K562 (cell line): ENCODE measurements around the gene PRRT1. TPM values are rescaled to one million over a fixed set of nuclear protein-coding genes. Genes with fewer than 3 reads are reported as not detected.

Experiments used
- ATAC-seq: fragments of 200-7000 bp; cut with Tn5 transposase; 3 replicates; pipeline ENCODE4 v1.9.1; 2020; ENCODE audit warnings: moderate library complexity
- BruUV-seq: library from RNA; stranded (reverse); fragments of 400-500 nt; replicated peaks from 2 replicates; lab custom pipeline; 2021; lab: Mats Ljungman, UMichigan
- CTCF ChIA-PET: fragments of 300-600 bp; formaldehyde crosslinking; extraction: SDS; loops from one replicate; lab custom pipeline; 2021; ENCODE audit warnings: low intra/inter-chr PET ratio; lab: Yijun Ruan, JAX
- POLR2A ChIA-PET: fragments of 300-600, 350-650 bp; sonication (Branson Sonifier 250); formaldehyde crosslinking; extraction: SDS; loops from one replicate; lab custom pipeline; 2021; ENCODE audit warnings: antibody characterized with exemption, inconsistent platforms; lab: Yijun Ruan, JAX
- DNase-seq, 4 experiments: peaks; one replicate each; pipeline versions ENCODE4 v3.0.0 to v3.0.0-alpha.2; 2011 to 2018; ENCODE audit warnings: low spot score in 3 of 4, mixed read lengths in 3 of 4; ENCODE audit errors: extremely low read depth in 1 of 4
- FAIRE-seq: peaks from 2 replicates; lab custom pipeline; 2011; peaks lifted over from hg19 to GRCh38; lab: Jason Lieb, UNC
- H2AFZ ChIP-seq: 2 replicates; pipeline ENCODE4 v1.6.0; 2011; ENCODE audit warnings: low read depth, low read length, control low read depth, inconsistent platforms
- H3K27ac ChIP-seq: fragments of 200-600 bp; 3 replicates; pipeline ENCODE4 v1.8.0; 2011; ENCODE audit warnings: low read depth, mild to moderate bottlenecking, control low read depth, inconsistent platforms, low read length, moderate library complexity, mixed read lengths; ENCODE audit errors: extremely low read depth
- H3K27me3 ChIP-seq, 2 experiments: fragments of 300-600 bp in 1 of 2; 2 replicates in 1 of 2; 3 replicates in 1 of 2; pipeline versions ENCODE4 v1.6.0 to v1.8.0; 2011; ENCODE audit warnings: inconsistent platforms in 2 of 2, low read length in 2 of 2, mild to moderate bottlenecking in 1 of 2, mixed read lengths in 1 of 2, moderate library complexity in 1 of 2; ENCODE audit not compliant: control insufficient read depth in 2 of 2, insufficient read depth in 2 of 2
- H3K36me3 ChIP-seq: fragments of 300-600 bp; 3 replicates; pipeline ENCODE4 v1.8.0; 2011; ENCODE audit warnings: mild to moderate bottlenecking, low read length, inconsistent platforms; ENCODE audit not compliant: control insufficient read depth, insufficient read depth
- H3K4me1 ChIP-seq, 2 experiments: fragments of 200-600 bp in 1 of 2; replicated peaks in 1 of 2; 2 replicates in 1 of 2; 3 replicates in 1 of 2; pipeline versions ENCODE4 v1.5.1 to v1.8.0; 2011; ENCODE audit warnings: inconsistent platforms in 2 of 2, low read length in 2 of 2, mild to moderate bottlenecking in 1 of 2, mixed read lengths in 1 of 2, moderate library complexity in 1 of 2; ENCODE audit not compliant: control insufficient read depth in 2 of 2, insufficient read depth in 2 of 2
- H3K4me2 ChIP-seq: 2 replicates; pipeline ENCODE4 v1.6.1; 2011; ENCODE audit warnings: low read length, control low read depth, inconsistent platforms, mixed read lengths; ENCODE audit not compliant: insufficient read depth
- H3K4me3 ChIP-seq: fragments of 200-600 bp; sonication (generic), shearing (Covaris generic); 2 replicates; pipeline ENCODE4 v1.5.1; 2016; ENCODE audit warnings: control low read depth, inconsistent platforms
- H3K79me2 ChIP-seq: fragments of 200-600 bp; 3 replicates; pipeline ENCODE4 v1.8.0; 2011; ENCODE audit warnings: low read length, inconsistent platforms; ENCODE audit not compliant: control insufficient read depth, insufficient read depth
- H3K9ac ChIP-seq, 2 experiments: 2 replicates each; pipeline versions ENCODE4 v1.6.0 to v1.6.1; 2011; ENCODE audit warnings: low read depth in 2 of 2, low read length in 2 of 2, control low read depth in 1 of 2, inconsistent platforms in 1 of 2, mild to moderate bottlenecking in 1 of 2, mixed read lengths in 1 of 2; ENCODE audit not compliant: insufficient read depth in 1 of 2
- H3K9me1 ChIP-seq: one replicate; pipeline ENCODE4 v1.6.0; 2011; ENCODE audit warnings: inconsistent platforms, mild to moderate bottlenecking, low read length, moderate library complexity; ENCODE audit not compliant: control insufficient read depth, insufficient read depth
- H3K9me3 ChIP-seq: replicated peaks from 2 replicates; pipeline ENCODE4 v1.5.1; 2011; ENCODE audit warnings: low read depth, low read length, inconsistent platforms; ENCODE audit not compliant: control insufficient read depth, insufficient read depth
- H4K20me1 ChIP-seq: replicated peaks from 2 replicates; pipeline ENCODE4 v1.6.1; 2011; ENCODE audit warnings: low read length, inconsistent platforms, mixed read lengths; ENCODE audit not compliant: control insufficient read depth, insufficient read depth
- ATF1 ChIP-seq, 2 experiments: fragments of 450-650 bp in 1 of 2; IDR thresholded peaks; 2 replicates each; pipeline ENCODE4 v1.6.1; 2016; ENCODE audit warnings: missing compliant biosample characterization in 1 of 2, missing genetic modification characterization in 1 of 2
- CHD1 ChIP-seq: fragments of 200-600 bp; sonication (generic); IDR thresholded peaks from one replicate; pipeline ENCODE4 v1.6.1; 2012; ENCODE audit warnings: mild to moderate bottlenecking, moderate library complexity, low read length, inconsistent platforms
- CREB1 ChIP-seq, 2 experiments: sonication (generic) in 1 of 2; formaldehyde crosslinking in 1 of 2; IDR thresholded peaks; 2 replicates each; pipeline versions ENCODE4 v1.6.1 to v1.8.0; 2012 to 2022; ENCODE audit warnings: inconsistent platforms in 1 of 2, mild to moderate bottlenecking in 1 of 2, missing genetic modification reagents in 1 of 2, moderate library complexity in 1 of 2
- CSDE1 ChIP-seq, 2 experiments: fragments of 450-650 bp; IDR thresholded peaks; 2 replicates each; pipeline ENCODE4 v1.6.1; 2016; ENCODE audit warnings: mild to moderate bottlenecking in 1 of 2
- DNMT1 ChIP-seq: fragments of 450-650 bp; IDR thresholded peaks from 2 replicates; pipeline ENCODE4 v1.6.1; 2016; ENCODE audit warnings: antibody characterized with exemption, mild to moderate bottlenecking
- FOSL1 ChIP-seq: fragments of 200-800 bp; sonication (Bioruptor generic); conservative IDR thresholded peaks from 2 replicates; pipeline ENCODE4 v1.6.1; 2016; ENCODE audit warnings: missing genetic modification characterization, missing compliant biosample characterization
- HCFC1 ChIP-seq: IDR thresholded peaks from 2 replicates; pipeline ENCODE4 v1.6.1; 2012; ENCODE audit warnings: low read depth, low read length, improper control_type of control experiment
- MYNN ChIP-seq, 2 experiments: sonication (generic); formaldehyde crosslinking in 1 of 2; IDR thresholded peaks; 2 replicates each; pipeline versions ENCODE4 v1.5.0 to v1.6.1; 2016 to 2020; ENCODE audit warnings: antibody characterized with exemption in 1 of 2, missing genetic modification reagents in 1 of 2
- SRSF3 ChIP-seq: fragments of 200-400 bp; formaldehyde crosslinking; IDR thresholded peaks from 2 replicates; pipeline ENCODE4 v1.6.1; 2016; ENCODE audit warnings: mild to moderate bottlenecking, low read length, moderate library complexity; ENCODE audit not compliant: insufficient read depth
- TCF3 ChIP-seq: sonication (generic); formaldehyde crosslinking; IDR thresholded peaks from 2 replicates; pipeline ENCODE4 v1.4.0; 2020; ENCODE audit warnings: mild to moderate bottlenecking, missing genetic modification reagents
- ZNF23 ChIP-seq: fragments of 250-450 bp; sonication (Bioruptor Pico); IDR thresholded peaks from 2 replicates; pipeline ENCODE4 v1.4.0; 2020; ENCODE audit warnings: mild to moderate bottlenecking
- ZNF282 ChIP-seq: sonication (generic); formaldehyde crosslinking; IDR thresholded peaks from 2 replicates; pipeline ENCODE4 v1.8.1; 2023; ENCODE audit warnings: missing genetic modification reagents
- ZNF76 ChIP-seq: fragments of 250-450 bp; sonication (Bioruptor Pico); IDR thresholded peaks from 2 replicates; pipeline ENCODE4 v1.4.0; 2020; ENCODE audit warnings: mild to moderate bottlenecking, moderate library complexity, borderline replicate concordance
- WGBS: fragments of 100-300 bp; shearing (Covaris generic); methylation state at CpG from one replicate; pipeline ENCODE4 v1.1.6; 2016; ENCODE audit warnings: low coverage, mixed read lengths; ENCODE audit not compliant: insufficient coverage; ENCODE audit errors: missing lambda C conversion rate; 5-methylcytosine and 5-hydroxymethylcytosine counted together
- in situ Hi-C: fragments of 300-500 bp; cut with MboI; formaldehyde crosslinking; loops from 4 replicates; pipeline ENCODE4 v1.15.0; 2018; ENCODE audit warnings: inconsistent platforms, mixed read lengths
- intact Hi-C: fragments of 100-400 bp; cut with micrococcal nuclease; formaldehyde crosslinking; loops from 2 replicates; pipeline ENCODE4 v1.14.2; 2022
- polyA plus RNA-seq, 8 experiments: library from polyadenylated mRNA; depleted of rRNA in 4 of 8; stranded (reverse) in 5 of 8; unstranded in 3 of 8; fragments of >200 nt; fragmentation: Nextera tagmentation in 2 of 8; fragmentation: Illumina TruSeq in 1 of 8; extraction: Ambion mirVana in 2 of 8; extraction: Trizol in 1 of 8; gene quantifications; 2 replicates each; pipeline versions ENCODE4 v1.2.1 to v1.2.3, GENCODE V29; 2011 to 2014; ENCODE audit warnings: inconsistent platforms in 1 of 8, missing spikeins in 1 of 8
- total RNA-seq, 7 experiments: library from RNA; depleted of rRNA in 6 of 7; stranded (reverse); fragments of >200 nt in 6 of 7; fragmentation: Illumina TruSeq in 2 of 7; extraction: Trizol in 2 of 7; gene quantifications; 2 replicates each; pipeline versions ENCODE4 v1.2.1 to v1.2.3, GENCODE V29; 2011 to 2021; ENCODE audit warnings: low replicate concordance in 1 of 7
- TF ChIP-seq, protein P1 (sequence below), 2 experiments: IDR thresholded peaks; 2 replicates each; pipeline ENCODE4 v1.6.1; 2012; ENCODE audit warnings: improper control_type of control experiment in 2 of 2, low read depth in 2 of 2, low read length in 2 of 2, borderline replicate concordance in 1 of 2
- TF ChIP-seq, protein P2 (sequence below): fragments of 450-650 bp; formaldehyde crosslinking; IDR thresholded peaks from 2 replicates; pipeline ENCODE4 v1.4.0; 2020; ENCODE audit warnings: mild to moderate bottlenecking, moderate library complexity

Gene PRRT1
- total and polyA plus RNA-seq, 9 of the 15 experiments (the other 6 are each of a cell fraction or from before 2014, with no cell fraction given), result 0.14 to 3.5 (median 0.41) TPM

DNA sequence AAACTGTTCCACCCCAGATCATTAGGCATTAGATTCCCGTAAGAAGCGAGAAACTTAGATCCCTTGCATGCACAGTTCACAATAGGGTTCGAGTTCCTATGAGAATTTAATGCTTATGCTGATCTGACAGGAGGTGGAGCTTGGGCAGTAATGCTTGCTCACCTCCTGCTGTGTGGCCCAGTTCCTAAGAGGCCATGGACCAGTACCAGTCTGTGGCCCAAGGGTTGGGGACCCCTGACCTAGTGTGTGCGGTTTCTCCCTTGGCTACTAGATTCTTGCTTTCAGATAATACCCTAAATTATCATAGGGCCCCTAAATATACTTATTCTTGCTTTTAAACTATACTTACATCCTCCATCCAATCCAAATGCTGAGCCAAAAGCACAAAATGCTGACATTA, 42.6 kb upstream of the PRRT1 start:
- H3K9ac ChIP-seq, result peak overlapping the region in 1 of 2 experiments; percentile 75; a peak in 2 of 4 replicates
- DNase-seq, result peak in 1 of 4 experiments; percentile 18
- H3K27me3 ChIP-seq, result no peaks in the 10 kb centered on the region
- no peaks in the 10 kb centered on the region for H3K9me3 ChIP-seq
- no peak overlapping the region for H2AFZ ChIP-seq
- TF ChIP-seq SRSF3, result no peak
- TF ChIP-seq DNMT1, result no peak
- TF ChIP-seq, protein P1, sequence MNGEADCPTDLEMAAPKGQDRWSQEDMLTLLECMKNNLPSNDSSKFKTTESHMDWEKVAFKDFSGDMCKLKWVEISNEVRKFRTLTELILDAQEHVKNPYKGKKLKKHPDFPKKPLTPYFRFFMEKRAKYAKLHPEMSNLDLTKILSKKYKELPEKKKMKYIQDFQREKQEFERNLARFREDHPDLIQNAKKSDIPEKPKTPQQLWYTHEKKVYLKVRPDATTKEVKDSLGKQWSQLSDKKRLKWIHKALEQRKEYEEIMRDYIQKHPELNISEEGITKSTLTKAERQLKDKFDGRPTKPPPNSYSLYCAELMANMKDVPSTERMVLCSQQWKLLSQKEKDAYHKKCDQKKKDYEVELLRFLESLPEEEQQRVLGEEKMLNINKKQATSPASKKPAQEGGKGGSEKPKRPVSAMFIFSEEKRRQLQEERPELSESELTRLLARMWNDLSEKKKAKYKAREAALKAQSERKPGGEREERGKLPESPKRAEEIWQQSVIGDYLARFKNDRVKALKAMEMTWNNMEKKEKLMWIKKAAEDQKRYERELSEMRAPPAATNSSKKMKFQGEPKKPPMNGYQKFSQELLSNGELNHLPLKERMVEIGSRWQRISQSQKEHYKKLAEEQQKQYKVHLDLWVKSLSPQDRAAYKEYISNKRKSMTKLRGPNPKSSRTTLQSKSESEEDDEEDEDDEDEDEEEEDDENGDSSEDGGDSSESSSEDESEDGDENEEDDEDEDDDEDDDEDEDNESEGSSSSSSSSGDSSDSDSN (IDR thresholded peaks at IDR 0.05; ENCODE audit: borderline replicate concordance in 1 of 2, low read depth in 2 of 2, low read length in 2 of 2), result no peak
- TF ChIP-seq ZNF23 (CRISPR knock-in tag), result no peak
- TF ChIP-seq CHD1, result no peak
- no peak for TF ChIP-seq MYNN (IDR thresholded peaks at IDR 0.05)
- no peak for TF ChIP-seq MYNN (CRISPR knock-in tag; IDR thresholded peaks at IDR 0.05)
- TF ChIP-seq, protein P2, sequence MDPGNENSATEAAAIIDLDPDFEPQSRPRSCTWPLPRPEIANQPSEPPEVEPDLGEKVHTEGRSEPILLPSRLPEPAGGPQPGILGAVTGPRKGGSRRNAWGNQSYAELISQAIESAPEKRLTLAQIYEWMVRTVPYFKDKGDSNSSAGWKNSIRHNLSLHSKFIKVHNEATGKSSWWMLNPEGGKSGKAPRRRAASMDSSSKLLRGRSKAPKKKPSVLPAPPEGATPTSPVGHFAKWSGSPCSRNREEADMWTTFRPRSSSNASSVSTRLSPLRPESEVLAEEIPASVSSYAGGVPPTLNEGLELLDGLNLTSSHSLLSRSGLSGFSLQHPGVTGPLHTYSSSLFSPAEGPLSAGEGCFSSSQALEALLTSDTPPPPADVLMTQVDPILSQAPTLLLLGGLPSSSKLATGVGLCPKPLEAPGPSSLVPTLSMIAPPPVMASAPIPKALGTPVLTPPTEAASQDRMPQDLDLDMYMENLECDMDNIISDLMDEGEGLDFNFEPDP, result no peak
- TF ChIP-seq TCF3 (CRISPR knock-in tag), result no peak
- TF ChIP-seq FOSL1, result no peak
- TF ChIP-seq ATF1 (CRISPR knock-in tag; IDR thresholded peaks at IDR 0.05), result no peak
- no peak for TF ChIP-seq ATF1 (tag; IDR thresholded peaks at IDR 0.05)
- no peak for TF ChIP-seq ZNF282 (CRISPR knock-in tag)
- TF ChIP-seq CREB1 (IDR thresholded peaks at IDR 0.05), result no peak
- TF ChIP-seq CREB1 (CRISPR knock-in tag; IDR thresholded peaks at IDR 0.05), result no peak
- no peak for TF ChIP-seq ZNF76
- TF ChIP-seq HCFC1, result no peak
- TF ChIP-seq CSDE1 (IDR thresholded peaks at IDR 0.05), result no peak
- H3K4me1 ChIP-seq, result peaks cover 63 to 66% of the 10 kb centered on the region in 2 experiments
- BruUV-seq, result no TSS peak
- ATAC-seq, result no peak
- ChIA-PET CTCF (interaction anchor here (0.6 to 1.1 kb wide), 3 partner anchors 19 to 77 kb away, joined by 3 to 6 read pairs (median 3); no protein-coding TSS in a partner anchor), POLR2A (interaction anchor here (1.0 to 2.1 kb wide), 4 partner anchors 15 to 112 kb away, joined by 3 to 23 read pairs (median 6); partner anchors contain the start of genes FKBPL and RNF5)
- WGBS, result 77% methylated on average over 4 of the region's 4 CpGs
- no peaks in the 10 kb centered on the region; the same call in 2 of the 3 replicates for H3K36me3 ChIP-seq
- intact Hi-C loops, result loop anchor here (2.0 to 10.0 kb wide), 2 partner anchors 26 to 290 kb away; partner anchors contain the start of gene ZBTB12
- H3K79me2 ChIP-seq, result peaks cover 40% of the 10 kb centered on the region
- in situ Hi-C loops, result no loop called here
- no peaks in the 10 kb centered on the region for H3K9me1 ChIP-seq
- no peaks in the 10 kb centered on the region for H4K20me1 ChIP-seq
- H3K4me2 ChIP-seq, result peak overlapping the region; percentile 89; the same call in 1 of the 2 replicates
- FAIRE-seq, result peak; percentile 59
- H3K4me3 ChIP-seq, result no peak overlapping the region
- no peak overlapping the region for H3K27ac ChIP-seq
